Activated CD8-positive, alpha-beta memory T cell treated with anti-CD3 and anti-CD28 coated beads, Interleukin-2, amount 10 ng/mL, durations not matched to agents 7 days and 5 days (primary cell): ENCODE results near the gene RHOJ. TPM values are rescaled to one million over a fixed set of nuclear protein-coding genes. Genes with fewer than 3 reads are reported as not detected.

ENCODE experiments used
- ATAC-seq: fragments of 150-1000 bp; cut with Tn5 transposase; one replicate; pipeline ENCODE4 v1.10.0; 2021; ENCODE audit warnings: moderate library complexity
- CTCF ChIA-PET: fragments of 350-600 bp; sonication (Branson Sonifier 250); formaldehyde crosslinking; loops from one replicate; lab custom pipeline; 2021; ENCODE audit warnings: antibody characterized with exemption; lab: Charles Lee
- DNase-seq: peaks from one replicate; pipeline ENCODE4 v3.0.0-alpha.2; 2020
- H3K27ac Mint-ChIP-seq: one replicate; pipeline ENCODE4 v1.8.0; 2021; ENCODE audit warnings: mild to moderate bottlenecking, mixed read lengths
- H3K27me3 Mint-ChIP-seq: one replicate; pipeline ENCODE4 v1.8.0; 2021; ENCODE audit warnings: mixed read lengths
- H3K36me3 Mint-ChIP-seq: one replicate; pipeline ENCODE4 v1.8.0; 2021; ENCODE audit warnings: mild to moderate bottlenecking, mixed read lengths
- H3K4me1 Mint-ChIP-seq: one replicate; pipeline ENCODE4 v1.8.0; 2021; ENCODE audit warnings: mixed read lengths
- H3K4me3 Mint-ChIP-seq: one replicate; pipeline ENCODE4 v1.8.0; 2021; ENCODE audit warnings: mild to moderate bottlenecking, moderate library complexity, mixed read lengths
- H3K9me3 Mint-ChIP-seq: one replicate; pipeline ENCODE4 v1.8.0; 2022; ENCODE audit warnings: low read depth, mixed read lengths
- total RNA-seq, 2 experiments: library from RNA; stranded (reverse); gene quantifications; one replicate each; pipeline ENCODE4 v1.2.3, GENCODE V29; 2021

RHOJ gene
- total RNA-seq, 2 experiments from 2014 or later, result not detected

DNA sequence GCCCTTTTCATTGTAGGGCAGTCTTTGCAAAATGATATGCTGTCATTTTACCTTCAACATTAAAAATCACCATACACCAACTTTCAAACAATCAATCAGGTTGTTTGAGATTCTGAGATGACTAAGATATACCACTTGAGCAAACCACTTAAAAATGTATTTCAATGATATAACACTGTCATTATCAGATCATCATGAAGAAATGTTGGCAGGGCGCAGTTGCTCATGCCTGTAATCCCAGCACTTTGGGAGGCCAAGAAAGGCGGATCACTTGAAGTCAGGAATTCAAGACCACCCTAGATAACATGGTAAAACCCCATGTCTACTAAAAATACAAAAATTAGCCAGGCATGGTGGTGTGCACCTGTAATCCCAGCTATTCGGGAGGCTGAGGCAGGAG is 13.0 kb upstream of the RHOJ start:
- H3K4me1 Mint-ChIP-seq, result no peaks in the 10 kb centered on the region
- DNase-seq, result no peak
- H3K36me3 Mint-ChIP-seq, result no peaks in the 10 kb centered on the region
- no peak overlapping the region for H3K27ac Mint-ChIP-seq
- H3K4me3 Mint-ChIP-seq, result no peak overlapping the region
- H3K27me3 Mint-ChIP-seq, result peaks cover 3% of the 10 kb centered on the region
- peaks cover 2% of the 10 kb centered on the region for H3K9me3 Mint-ChIP-seq
- no peak for ATAC-seq
- CTCF ChIA-PET, result no interaction called here

DNA sequence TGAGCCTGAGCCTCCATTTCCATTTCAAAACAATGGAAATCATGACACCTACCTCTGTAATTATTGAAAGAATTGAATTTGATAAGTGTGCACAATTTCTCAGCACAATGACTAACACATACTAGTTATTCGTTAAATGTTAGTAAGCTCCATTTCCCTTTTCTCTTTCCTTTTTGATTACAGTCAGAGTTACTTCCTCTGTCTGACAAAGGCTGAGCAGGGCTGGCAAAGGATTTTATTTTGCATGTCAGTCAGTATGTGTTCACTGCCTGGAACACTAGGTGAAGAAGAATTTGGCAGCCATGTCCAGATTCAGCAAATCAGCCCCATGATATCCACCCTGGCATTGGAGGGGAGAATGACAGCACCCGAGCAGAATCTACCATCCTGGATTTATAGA is 12.2 kb upstream of the RHOJ start:
- no peak for ATAC-seq
- peaks cover 2% of the 10 kb centered on the region for H3K9me3 Mint-ChIP-seq

DNA sequence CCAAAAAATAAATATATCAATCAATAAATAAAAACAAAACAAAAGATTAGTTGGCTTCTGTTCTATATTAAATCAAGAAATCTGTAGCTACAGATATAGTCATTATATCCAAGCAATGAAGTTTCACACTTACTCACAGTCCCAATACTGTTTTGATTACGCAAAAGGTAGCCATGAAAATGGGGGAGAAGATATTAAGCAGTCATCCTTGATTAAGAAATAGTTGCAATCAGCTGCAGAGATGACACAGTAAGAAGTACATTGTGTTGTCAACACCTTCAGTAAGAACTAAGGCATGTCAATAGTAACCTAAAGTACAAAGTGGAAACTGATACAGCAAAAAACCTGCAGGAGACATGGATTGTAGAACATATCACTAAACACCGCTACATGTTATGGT is 11.0 kb upstream of the RHOJ start:
- H3K4me3 Mint-ChIP-seq, result no peak overlapping the region
- no peak overlapping the region for H3K27ac Mint-ChIP-seq
- H3K4me1 Mint-ChIP-seq, result no peaks in the 10 kb centered on the region
- peaks cover 3% of the 10 kb centered on the region for H3K27me3 Mint-ChIP-seq
- ATAC-seq (no peak), DNase-seq (no peak)
- H3K9me3 Mint-ChIP-seq, result peaks cover 2% of the 10 kb centered on the region
- CTCF ChIA-PET, result no interaction called here
- H3K36me3 Mint-ChIP-seq, result no peaks in the 10 kb centered on the region

More for the DNA sequence above, 12.2 kb upstream of the RHOJ start:
- DNase-seq, result no peak
- no peaks in the 10 kb centered on the region for H3K36me3 Mint-ChIP-seq
- CTCF ChIA-PET, result no interaction called here
- H3K27me3 Mint-ChIP-seq, result peaks cover 3% of the 10 kb centered on the region
- no peak overlapping the region for H3K27ac Mint-ChIP-seq
- H3K4me1 Mint-ChIP-seq, result no peaks in the 10 kb centered on the region
- H3K4me3 Mint-ChIP-seq, result no peak overlapping the region

DNA sequence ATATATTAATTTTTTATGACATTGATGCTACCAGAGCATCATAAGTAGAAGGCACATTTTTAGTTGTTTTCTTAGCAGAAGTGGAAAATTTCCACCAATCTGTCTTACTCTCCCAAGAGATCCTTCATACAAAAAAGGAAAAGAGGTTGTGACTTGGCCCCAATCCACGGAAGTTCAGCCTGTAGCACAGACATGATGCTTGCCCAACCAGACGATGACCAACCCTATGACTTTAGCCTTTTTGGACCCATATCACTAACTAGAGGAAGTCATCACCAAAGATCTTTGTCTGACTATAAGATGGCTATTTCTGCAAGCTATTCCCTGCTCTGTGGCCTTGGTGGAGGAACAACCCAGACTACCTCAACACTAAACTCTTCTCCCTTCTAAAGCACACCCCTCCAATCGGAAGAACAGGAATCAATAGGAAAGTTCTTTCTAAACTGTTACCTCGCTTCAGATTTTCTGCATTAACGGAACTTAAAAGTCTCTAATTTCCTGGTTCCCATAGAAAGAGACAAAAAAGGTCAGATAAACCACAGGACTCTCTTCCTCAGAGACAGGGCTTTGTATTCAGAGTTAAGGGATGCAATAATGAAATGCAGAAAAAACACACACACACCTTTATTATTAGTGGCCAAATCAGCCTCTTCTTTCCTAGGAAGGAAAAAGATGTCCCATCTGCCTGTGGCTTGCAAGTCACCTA is 4.1 kb upstream of the RHOJ start:
- no peaks in the 10 kb centered on the region for H3K9me3 Mint-ChIP-seq
- ATAC-seq, result no peak
- no peak overlapping the region for H3K4me3 Mint-ChIP-seq
- CTCF ChIA-PET, result no interaction called here
- H3K4me1 Mint-ChIP-seq, result no peaks in the 10 kb centered on the region
- no peaks in the 10 kb centered on the region for H3K36me3 Mint-ChIP-seq
- no peak for DNase-seq
- H3K27ac Mint-ChIP-seq, result no peak overlapping the region
- peaks cover 5% of the 10 kb centered on the region for H3K27me3 Mint-ChIP-seq

DNA sequence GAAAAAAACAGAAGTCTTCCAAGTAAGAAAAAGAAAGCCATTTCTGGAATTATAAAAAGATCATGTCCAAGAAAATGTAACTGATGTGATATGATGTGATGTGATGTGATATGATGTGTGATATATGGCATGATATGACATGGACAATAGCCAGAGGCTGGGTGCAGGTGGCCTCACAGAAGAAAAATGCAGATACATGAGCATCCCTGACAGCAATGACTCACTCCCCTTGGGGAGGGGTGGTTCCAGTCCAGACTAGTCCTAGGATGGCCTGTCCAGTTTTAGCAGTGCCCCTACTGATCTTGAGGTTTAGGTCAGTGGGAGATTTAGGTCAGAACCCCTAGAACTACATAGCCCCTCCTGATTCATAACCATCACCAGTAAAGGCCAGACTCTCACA is 3.5 kb upstream of the RHOJ start:
- no peaks in the 10 kb centered on the region for H3K9me3 Mint-ChIP-seq
- ATAC-seq (no peak), DNase-seq (no peak)
- peaks cover 5% of the 10 kb centered on the region for H3K27me3 Mint-ChIP-seq
- H3K4me3 Mint-ChIP-seq, result no peak overlapping the region
- H3K4me1 Mint-ChIP-seq, result no peaks in the 10 kb centered on the region
- H3K27ac Mint-ChIP-seq, result no peak overlapping the region
- CTCF ChIA-PET, result no interaction called here
- no peaks in the 10 kb centered on the region for H3K36me3 Mint-ChIP-seq

DNA sequence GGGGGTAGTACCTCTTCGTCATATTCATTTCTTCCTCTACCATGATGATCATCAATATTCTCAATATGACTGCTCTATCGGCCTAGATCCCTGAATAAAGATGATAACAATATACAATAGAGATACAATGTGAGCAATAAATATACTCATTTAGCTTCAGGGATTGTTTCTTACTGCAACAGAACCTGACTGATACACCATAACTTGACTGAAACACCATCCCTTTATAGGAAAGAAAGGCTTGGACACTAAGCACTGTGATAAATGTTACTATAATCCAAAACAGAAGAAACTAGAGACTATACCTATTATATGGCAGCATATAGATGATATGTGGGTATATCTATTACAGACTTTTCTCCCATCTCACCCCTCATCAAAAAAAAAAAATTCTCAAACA is 1.2 kb upstream of the RHOJ start:
- DNase-seq, result no peak
- Mint-ChIP-seq H3K4me1 (no peaks in the 10 kb centered on the region), H3K27ac (no peak overlapping the region), H3K4me3 (no peak overlapping the region), H3K27me3 (peaks cover 12% of the 10 kb centered on the region), H3K36me3 (no peaks in the 10 kb centered on the region), H3K9me3 (no peaks in the 10 kb centered on the region)
- CTCF ChIA-PET, result interaction anchor here (0.7 kb wide), 1 partner anchor 65 kb away, joined by 3 read pairs; no protein-coding TSS in a partner anchor
- no peak for ATAC-seq

DNA sequence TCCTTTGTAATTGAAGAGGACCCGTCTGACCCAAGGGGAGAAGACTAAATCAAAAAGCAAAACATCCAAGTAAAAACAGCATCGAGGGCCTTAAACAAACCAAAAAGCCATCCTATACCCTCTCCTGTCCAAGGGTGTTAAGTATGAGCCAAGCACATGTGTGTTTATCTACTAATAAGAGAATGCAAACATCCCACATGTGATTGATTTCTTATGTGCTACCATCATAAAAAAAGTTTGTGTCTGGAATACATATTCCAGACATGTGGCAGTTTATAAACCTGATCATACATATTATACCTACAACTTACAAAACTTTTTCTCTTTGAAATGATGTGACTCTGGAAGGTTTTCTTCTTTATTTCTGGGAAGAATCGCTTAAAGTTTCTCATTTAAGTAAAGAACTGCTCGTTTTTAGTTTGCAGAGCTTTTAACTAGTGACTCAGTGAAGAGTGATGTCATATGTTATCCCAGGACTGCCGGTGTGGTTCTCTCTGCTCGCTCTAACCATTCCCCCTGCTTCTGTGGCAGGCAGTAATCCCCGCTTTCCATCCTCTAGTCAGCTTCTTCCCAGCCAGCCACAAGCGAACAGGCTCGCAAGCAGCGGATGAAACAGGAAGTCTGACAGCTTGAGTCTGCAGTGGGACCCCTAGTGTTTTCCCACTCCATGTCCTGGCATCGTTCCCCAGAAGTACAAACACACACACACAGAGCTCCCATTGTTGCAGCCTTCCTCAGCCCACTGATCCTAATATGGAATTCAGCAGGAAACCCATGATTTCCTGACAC is 431 bp upstream of the RHOJ start:
- DNase-seq, result no peak
- CTCF ChIA-PET, result interaction anchor here (0.7 kb wide), 1 partner anchor 64 kb away, joined by 3 read pairs; no protein-coding TSS in a partner anchor
- no peak for ATAC-seq
- Mint-ChIP-seq H3K4me1 (no peaks in the 10 kb centered on the region), H3K4me3 (no peak overlapping the region), H3K27ac (no peak overlapping the region), H3K9me3 (no peaks in the 10 kb centered on the region), H3K27me3 (peaks cover 12% of the 10 kb centered on the region), H3K36me3 (no peaks in the 10 kb centered on the region)

DNA sequence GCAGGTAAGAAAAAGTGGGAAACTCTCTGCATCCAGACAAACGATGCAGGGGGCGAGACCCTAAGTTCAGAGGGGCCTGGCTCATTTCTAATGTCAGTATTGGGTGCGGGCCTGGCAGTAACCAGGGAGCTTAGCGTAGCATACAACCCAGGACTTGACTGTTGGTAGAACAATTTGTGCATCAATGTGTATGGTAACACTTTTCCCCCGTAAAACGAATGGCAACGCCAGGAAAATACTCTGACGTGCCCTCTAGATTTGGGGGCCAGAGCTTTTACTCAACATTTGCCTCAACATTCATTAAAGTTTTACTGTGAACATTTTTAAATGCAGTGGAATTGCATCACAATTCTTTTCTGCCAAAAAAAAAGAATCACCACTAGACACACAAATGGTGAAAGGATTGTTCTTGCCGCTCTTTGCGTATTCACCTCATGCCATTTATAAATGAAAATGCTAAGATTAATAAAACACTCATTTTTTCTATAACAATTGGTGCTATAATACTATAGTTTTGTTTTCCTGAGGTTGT is 867 bp downstream of the RHOJ start:
- no peak overlapping the region for H3K4me3 Mint-ChIP-seq
- no peaks in the 10 kb centered on the region for H3K4me1 Mint-ChIP-seq
- no peaks in the 10 kb centered on the region for H3K9me3 Mint-ChIP-seq
- no peak for DNase-seq
- CTCF ChIA-PET, result no interaction called here
- peaks cover 12% of the 10 kb centered on the region for H3K27me3 Mint-ChIP-seq
- ATAC-seq, result no peak
- no peaks in the 10 kb centered on the region for H3K36me3 Mint-ChIP-seq
- no peak overlapping the region for H3K27ac Mint-ChIP-seq

DNA sequence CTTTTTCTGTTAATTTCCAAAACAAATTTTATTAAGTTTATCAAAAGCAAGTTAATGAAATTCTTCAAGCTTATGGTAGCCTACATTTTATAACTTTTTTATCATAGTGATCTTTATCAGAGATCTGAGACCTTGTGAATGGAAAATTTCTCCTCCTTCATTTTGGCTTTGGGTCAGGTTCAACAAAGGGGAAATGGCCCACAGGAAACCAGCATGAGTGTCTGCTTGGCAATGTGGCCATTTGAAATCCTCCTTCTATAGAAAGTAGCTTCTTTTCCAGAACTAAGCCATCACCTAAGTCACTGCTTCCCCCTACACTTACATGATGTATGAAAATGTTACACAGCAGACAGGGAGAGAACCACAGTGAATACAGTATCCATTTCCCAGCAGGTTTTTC is 1.6 kb downstream of the RHOJ start:
- Mint-ChIP-seq H3K27ac (no peak overlapping the region), H3K4me1 (no peaks in the 10 kb centered on the region), H3K4me3 (no peak overlapping the region), H3K9me3 (no peaks in the 10 kb centered on the region), H3K27me3 (peaks cover 14% of the 10 kb centered on the region), H3K36me3 (no peaks in the 10 kb centered on the region)
- ATAC-seq (no peak), DNase-seq (no peak)
- CTCF ChIA-PET, result no interaction called here

DNA sequence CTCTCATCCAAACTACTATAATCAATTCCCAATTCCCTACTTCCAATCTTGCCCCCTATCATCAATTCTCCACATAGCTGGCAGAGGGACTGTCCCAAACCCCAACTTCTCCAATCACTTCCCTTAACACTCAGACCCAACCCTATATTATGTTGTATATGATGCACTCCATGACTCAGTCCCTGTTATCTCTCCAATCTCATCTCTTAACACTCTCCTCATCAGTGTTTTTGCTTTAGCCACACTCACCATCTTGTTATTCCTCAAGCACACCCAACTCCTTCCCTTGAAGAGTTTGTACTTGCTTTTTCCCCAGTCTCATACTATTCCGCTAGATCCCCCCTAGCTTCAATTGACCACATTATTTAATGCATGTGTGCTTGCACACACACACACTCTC is 4.9 kb downstream of the RHOJ start:
- no peaks in the 10 kb centered on the region for H3K36me3 Mint-ChIP-seq
- no peaks in the 10 kb centered on the region for H3K4me1 Mint-ChIP-seq
- CTCF ChIA-PET, result no interaction called here
- no peaks in the 10 kb centered on the region for H3K9me3 Mint-ChIP-seq
- peaks cover 9% of the 10 kb centered on the region for H3K27me3 Mint-ChIP-seq
- no peak for ATAC-seq
- H3K4me3 Mint-ChIP-seq, result no peak overlapping the region
- no peak for DNase-seq
- no peak overlapping the region for H3K27ac Mint-ChIP-seq

DNA sequence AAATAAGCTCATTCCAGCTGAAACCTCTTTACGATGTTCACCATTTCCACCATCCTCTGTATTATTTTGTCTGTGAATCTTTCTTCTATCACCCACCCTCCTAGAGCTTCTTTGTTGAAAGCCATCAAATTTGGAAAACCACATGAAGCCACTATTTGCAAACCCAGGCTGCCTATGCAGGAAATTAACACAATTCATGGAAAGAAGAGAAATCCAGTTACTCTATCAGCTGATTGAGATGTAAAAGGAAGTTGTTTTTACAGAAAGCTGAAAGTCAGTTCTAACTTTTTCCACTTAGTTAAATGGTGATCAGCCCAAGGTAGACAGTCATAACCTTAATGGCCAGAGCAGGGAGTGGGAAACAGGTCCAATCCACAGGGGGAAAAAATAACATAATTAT is 6.6 kb downstream of the RHOJ start:
- CTCF ChIA-PET, result no interaction called here
- ATAC-seq (no peak), DNase-seq (no peak)
- Mint-ChIP-seq H3K27ac (no peak overlapping the region), H3K4me1 (no peaks in the 10 kb centered on the region), H3K4me3 (no peak overlapping the region), H3K9me3 (no peaks in the 10 kb centered on the region), H3K27me3 (peaks cover 14% of the 10 kb centered on the region), H3K36me3 (no peaks in the 10 kb centered on the region)

DNA sequence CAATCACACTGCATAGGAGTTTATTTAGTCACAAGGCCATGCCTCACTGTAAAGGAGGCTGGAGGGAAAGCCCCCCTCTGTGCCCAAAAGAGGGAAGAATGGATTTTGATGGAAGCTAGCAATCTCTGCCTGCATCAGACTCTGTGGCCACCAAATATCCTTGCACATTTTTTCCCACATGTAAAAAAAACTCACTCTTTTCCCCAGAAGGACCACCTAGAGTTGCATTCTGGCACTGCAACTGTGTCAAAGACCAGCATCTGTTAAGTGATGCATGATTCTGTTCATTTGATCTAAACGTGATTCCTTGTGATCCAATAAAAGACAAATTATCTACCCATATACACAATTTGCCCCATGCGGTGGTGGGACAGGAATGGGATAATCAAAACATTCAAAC is 8.0 kb downstream of the RHOJ start:
- Mint-ChIP-seq H3K36me3 (no peaks in the 10 kb centered on the region), H3K27me3 (peaks cover 8% of the 10 kb centered on the region), H3K27ac (no peak overlapping the region), H3K4me3 (no peak overlapping the region), H3K9me3 (no peaks in the 10 kb centered on the region), H3K4me1 (no peaks in the 10 kb centered on the region)
- DNase-seq (no peak), ATAC-seq (no peak)
- CTCF ChIA-PET, result no interaction called here

DNA sequence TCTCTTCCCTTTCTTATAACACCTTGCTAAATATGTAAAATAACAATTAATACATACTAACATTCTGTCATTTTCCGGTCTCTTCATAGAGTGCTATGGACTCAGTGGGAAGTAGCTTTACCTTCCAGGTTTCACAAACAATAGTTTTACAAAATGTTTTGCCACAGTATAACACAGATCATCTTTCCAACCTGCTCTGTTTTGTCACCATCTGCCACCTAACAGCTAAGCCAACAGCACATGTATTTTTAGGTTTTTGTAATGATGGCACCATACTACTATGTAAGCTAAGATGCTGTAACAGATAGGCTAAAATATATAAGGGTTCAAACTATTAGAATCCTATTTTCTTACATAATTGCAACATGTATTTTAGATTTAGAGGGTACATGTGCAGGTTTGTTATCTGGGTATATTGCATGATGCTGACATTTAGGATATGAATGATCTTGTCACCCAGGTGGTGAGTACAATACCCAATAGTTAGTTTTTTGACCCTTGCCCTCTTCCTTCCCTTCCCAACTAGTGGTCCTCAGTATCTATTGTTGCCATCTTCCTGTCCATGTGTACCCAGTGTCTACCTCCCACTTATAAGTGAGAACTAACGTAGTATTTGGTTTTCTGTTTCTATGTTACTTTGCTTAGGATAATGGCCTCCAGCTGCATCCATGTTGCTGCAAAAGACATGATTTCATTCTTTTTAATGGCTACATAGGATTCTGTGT is 8.7 kb downstream of the RHOJ start:
- H3K36me3 Mint-ChIP-seq, result no peaks in the 10 kb centered on the region
- no peak overlapping the region for H3K27ac Mint-ChIP-seq
- no peaks in the 10 kb centered on the region for H3K9me3 Mint-ChIP-seq
- no peaks in the 10 kb centered on the region for H3K4me1 Mint-ChIP-seq
- CTCF ChIA-PET, result no interaction called here
- peaks cover 8% of the 10 kb centered on the region for H3K27me3 Mint-ChIP-seq
- H3K4me3 Mint-ChIP-seq, result no peak overlapping the region
- DNase-seq (no peak), ATAC-seq (no peak)
